Measurements from ENCODE around the gene ITPK1. TPM values are rescaled to one million over a fixed set of nuclear protein-coding genes. Genes with fewer than 3 reads are reported as not detected.

ITPK1 gene
- total RNA-seq, 1 experiment from 2014 or later: 60.1 TPM

DNA sequence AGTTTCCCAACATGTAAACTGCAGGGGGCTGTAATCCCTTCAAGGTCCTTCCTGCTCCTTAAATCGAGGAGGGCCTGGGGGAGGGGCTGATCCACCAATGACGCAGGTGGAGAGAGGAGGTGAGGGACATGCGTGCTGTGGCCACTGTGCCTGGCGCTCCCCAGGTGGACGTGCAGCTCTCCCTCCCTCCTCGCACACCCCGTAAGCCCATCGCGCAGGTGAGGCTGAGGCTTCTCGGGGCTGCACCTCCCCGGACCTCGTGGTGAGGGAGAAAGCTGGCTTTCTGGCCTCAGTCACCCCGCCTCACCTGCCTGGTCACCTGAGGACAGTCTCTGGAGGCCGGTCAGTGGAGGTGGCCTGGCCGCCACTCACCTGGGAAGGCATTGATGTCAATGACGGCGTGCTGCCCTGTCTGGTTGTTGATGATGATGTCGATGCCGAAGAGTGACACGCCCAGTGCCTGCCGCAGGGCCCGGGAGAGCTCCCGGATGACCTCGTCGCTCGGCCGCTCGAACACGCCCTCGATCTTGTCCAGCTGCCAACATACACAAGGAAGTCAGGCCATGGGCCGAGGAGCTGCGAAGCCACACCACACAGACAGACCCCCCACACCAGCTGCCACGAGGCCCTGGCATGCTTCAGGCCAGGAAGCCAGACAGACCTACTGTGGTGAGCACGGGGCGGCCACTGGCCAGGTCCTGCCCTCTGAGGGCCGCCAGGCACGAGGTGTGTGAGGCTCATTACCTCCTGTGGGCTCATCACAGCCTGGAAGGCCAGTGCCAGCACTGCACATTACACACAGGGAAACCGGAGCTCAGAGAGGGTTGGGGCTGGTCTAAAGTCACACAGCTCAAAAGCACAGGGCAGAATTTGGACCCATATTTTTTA is 169.5 kb downstream of the ITPK1 start:
- no peaks in the 10 kb centered on the region for H3K27me3 ChIP-seq (replicated peaks; ENCODE audit: control insufficient read depth, insufficient read depth, low read length)
- no peak overlapping the region for H3K4me3 Mint-ChIP-seq (ENCODE audit: unreplicated experiment)
- H3K36me3 ChIP-seq (ENCODE audit: control insufficient read depth, insufficient read depth, low read length): 0 out of 2 replicates have a peak, but pooled peaks cover 2% of the 10 kb centered on the region
- intact Hi-C loops (cut with micrococcal nuclease; ENCODE audit: unreplicated experiment): no loop called here
- BruUV-seq (replicated peaks): no TSS peak
- TF ChIP-seq, protein P1, sequence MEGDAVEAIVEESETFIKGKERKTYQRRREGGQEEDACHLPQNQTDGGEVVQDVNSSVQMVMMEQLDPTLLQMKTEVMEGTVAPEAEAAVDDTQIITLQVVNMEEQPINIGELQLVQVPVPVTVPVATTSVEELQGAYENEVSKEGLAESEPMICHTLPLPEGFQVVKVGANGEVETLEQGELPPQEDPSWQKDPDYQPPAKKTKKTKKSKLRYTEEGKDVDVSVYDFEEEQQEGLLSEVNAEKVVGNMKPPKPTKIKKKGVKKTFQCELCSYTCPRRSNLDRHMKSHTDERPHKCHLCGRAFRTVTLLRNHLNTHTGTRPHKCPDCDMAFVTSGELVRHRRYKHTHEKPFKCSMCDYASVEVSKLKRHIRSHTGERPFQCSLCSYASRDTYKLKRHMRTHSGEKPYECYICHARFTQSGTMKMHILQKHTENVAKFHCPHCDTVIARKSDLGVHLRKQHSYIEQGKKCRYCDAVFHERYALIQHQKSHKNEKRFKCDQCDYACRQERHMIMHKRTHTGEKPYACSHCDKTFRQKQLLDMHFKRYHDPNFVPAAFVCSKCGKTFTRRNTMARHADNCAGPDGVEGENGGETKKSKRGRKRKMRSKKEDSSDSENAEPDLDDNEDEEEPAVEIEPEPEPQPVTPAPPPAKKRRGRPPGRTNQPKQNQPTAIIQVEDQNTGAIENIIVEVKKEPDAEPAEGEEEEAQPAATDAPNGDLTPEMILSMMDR (IDR thresholded peaks at IDR 0.05; ENCODE audit: insufficient read depth in 1 of 2, low read depth in 1 of 2, low read length in 1 of 2, severe bottlenecking in 1 of 2, unreplicated experiment in 1 of 2): no peak
- CTCF ChIA-PET: no interaction called here
- H3K4me1 Mint-ChIP-seq (ENCODE audit: low read depth, unreplicated experiment): no peaks in the 10 kb centered on the region
- H3K27ac Mint-ChIP-seq (ENCODE audit: unreplicated experiment): no peak overlapping the region
- no peak overlapping the region for H3K4me3 ChIP-seq (ENCODE audit: low read depth, low read length)
- H3K9me3 Mint-ChIP-seq (ENCODE audit: unreplicated experiment): no peaks in the 10 kb centered on the region
- no peaks in the 10 kb centered on the region for H3K27me3 Mint-ChIP-seq (ENCODE audit: insufficient read depth, unreplicated experiment)
- H3K9me3 ChIP-seq: no peaks in the 10 kb centered on the region
- H3K4me1 ChIP-seq: no peaks in the 10 kb centered on the region
- peaks cover 11% of the 10 kb centered on the region for H3K36me3 Mint-ChIP-seq (ENCODE audit: insufficient read depth, unreplicated experiment)
- POLR2A ChIA-PET: interaction anchor here (0.6 kb wide), 1 partner anchor 10 kb away, joined by 4 read pairs; no protein-coding TSS in a partner anchor
- no peak for DNase-seq

DNA sequence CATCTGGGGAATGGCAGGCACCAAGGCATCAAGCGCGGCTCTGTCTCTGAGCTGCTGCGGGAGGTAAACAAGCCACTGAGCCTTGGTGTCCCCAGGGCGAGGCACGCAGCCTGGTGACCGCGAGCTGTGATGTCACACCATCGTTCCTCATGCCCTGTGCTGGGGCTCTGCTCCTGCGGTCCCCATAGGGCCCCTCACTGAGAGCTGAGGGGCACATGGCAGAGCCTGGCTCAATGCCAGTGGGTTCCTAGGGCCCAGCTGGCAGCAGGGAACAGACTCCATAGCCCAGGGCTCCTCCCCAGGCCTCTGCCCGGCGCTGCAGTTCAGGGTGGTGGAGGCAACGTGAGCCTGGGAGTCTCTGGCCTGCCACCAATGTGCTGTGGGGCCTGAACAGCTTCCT is 170.2 kb downstream of the ITPK1 start:
- Histone ChIP-seq H3K4me3 (ENCODE audit: low read depth, low read length) (no peak overlapping the region), H3K4me1 (no peaks in the 10 kb centered on the region), H3K36me3 (ENCODE audit: control insufficient read depth, insufficient read depth, low read length) (0 out of 2 replicates have a peak, but pooled peaks cover 2% of the 10 kb centered on the region), H3K27me3 (replicated peaks; ENCODE audit: control insufficient read depth, insufficient read depth, low read length) (no peaks in the 10 kb centered on the region), H3K9me3 (no peaks in the 10 kb centered on the region)
- DNase-seq: no peak
- no peaks in the 10 kb centered on the region for H3K4me1 Mint-ChIP-seq (ENCODE audit: low read depth, unreplicated experiment)
- H3K36me3 Mint-ChIP-seq (ENCODE audit: insufficient read depth, unreplicated experiment): peaks cover 7% of the 10 kb centered on the region
- H3K9me3 Mint-ChIP-seq (ENCODE audit: unreplicated experiment): no peaks in the 10 kb centered on the region
- no peak overlapping the region for H3K27ac Mint-ChIP-seq (ENCODE audit: unreplicated experiment)
- TF ChIP-seq, protein P1 (IDR thresholded peaks at IDR 0.05; ENCODE audit: insufficient read depth in 1 of 2, low read depth in 1 of 2, low read length in 1 of 2, severe bottlenecking in 1 of 2, unreplicated experiment in 1 of 2): no peak
- H3K27me3 Mint-ChIP-seq (ENCODE audit: insufficient read depth, unreplicated experiment): no peaks in the 10 kb centered on the region
- CTCF ChIA-PET: no interaction called here
- no peak overlapping the region for H3K4me3 Mint-ChIP-seq (ENCODE audit: unreplicated experiment)
- intact Hi-C loops (cut with micrococcal nuclease; ENCODE audit: unreplicated experiment): no loop called here
- POLR2A ChIA-PET: no interaction called here
- BruUV-seq (replicated peaks): no TSS peak

DNA sequence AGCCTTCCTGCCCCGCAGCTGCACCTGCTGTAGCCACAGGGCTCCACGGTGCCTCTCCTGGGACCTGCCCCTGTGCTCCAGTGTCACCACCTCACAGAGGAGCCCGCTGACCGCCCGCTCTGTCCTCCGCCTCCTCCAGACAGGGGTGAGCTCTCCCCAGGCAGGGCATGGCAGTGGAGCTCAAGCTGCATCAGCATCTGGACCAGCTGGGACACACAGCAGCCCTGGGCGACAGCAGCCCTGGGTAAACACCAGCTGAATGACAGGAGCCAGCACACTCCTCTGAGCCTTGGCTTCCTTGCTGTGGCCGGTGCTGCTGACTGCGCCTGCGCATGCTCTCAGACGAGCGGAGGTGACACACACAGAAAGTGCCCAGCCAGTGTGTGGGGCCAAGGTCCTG is 170.7 kb downstream of the ITPK1 start:
- no peaks in the 10 kb centered on the region for H3K9me3 Mint-ChIP-seq (ENCODE audit: unreplicated experiment)
- no peaks in the 10 kb centered on the region for H3K4me1 ChIP-seq
- CTCF ChIA-PET: no interaction called here
- no peaks in the 10 kb centered on the region for H3K27me3 ChIP-seq (replicated peaks; ENCODE audit: control insufficient read depth, insufficient read depth, low read length)
- H3K36me3 ChIP-seq (ENCODE audit: control insufficient read depth, insufficient read depth, low read length): 0 out of 2 replicates have a peak, but pooled peaks cover 2% of the 10 kb centered on the region
- TF ChIP-seq, protein P1 (IDR thresholded peaks at IDR 0.05; ENCODE audit: insufficient read depth in 1 of 2, low read depth in 1 of 2, low read length in 1 of 2, severe bottlenecking in 1 of 2, unreplicated experiment in 1 of 2): no peak
- POLR2A ChIA-PET: no interaction called here
- no peak overlapping the region for H3K4me3 Mint-ChIP-seq (ENCODE audit: unreplicated experiment)
- peaks cover 7% of the 10 kb centered on the region for H3K36me3 Mint-ChIP-seq (ENCODE audit: insufficient read depth, unreplicated experiment)
- intact Hi-C loops (cut with micrococcal nuclease; ENCODE audit: unreplicated experiment): no loop called here
- no peaks in the 10 kb centered on the region for H3K4me1 Mint-ChIP-seq (ENCODE audit: low read depth, unreplicated experiment)
- no peaks in the 10 kb centered on the region for H3K9me3 ChIP-seq
- BruUV-seq (replicated peaks): no TSS peak
- no peaks in the 10 kb centered on the region for H3K27me3 Mint-ChIP-seq (ENCODE audit: insufficient read depth, unreplicated experiment)
- H3K4me3 ChIP-seq (ENCODE audit: low read depth, low read length): no peak overlapping the region
- peak overlapping the region; percentile 8 for H3K27ac Mint-ChIP-seq (ENCODE audit: unreplicated experiment)
- no peak for DNase-seq
